ENCODE measurements around the gene METAP1D.

Gene METAP1D

DNA sequence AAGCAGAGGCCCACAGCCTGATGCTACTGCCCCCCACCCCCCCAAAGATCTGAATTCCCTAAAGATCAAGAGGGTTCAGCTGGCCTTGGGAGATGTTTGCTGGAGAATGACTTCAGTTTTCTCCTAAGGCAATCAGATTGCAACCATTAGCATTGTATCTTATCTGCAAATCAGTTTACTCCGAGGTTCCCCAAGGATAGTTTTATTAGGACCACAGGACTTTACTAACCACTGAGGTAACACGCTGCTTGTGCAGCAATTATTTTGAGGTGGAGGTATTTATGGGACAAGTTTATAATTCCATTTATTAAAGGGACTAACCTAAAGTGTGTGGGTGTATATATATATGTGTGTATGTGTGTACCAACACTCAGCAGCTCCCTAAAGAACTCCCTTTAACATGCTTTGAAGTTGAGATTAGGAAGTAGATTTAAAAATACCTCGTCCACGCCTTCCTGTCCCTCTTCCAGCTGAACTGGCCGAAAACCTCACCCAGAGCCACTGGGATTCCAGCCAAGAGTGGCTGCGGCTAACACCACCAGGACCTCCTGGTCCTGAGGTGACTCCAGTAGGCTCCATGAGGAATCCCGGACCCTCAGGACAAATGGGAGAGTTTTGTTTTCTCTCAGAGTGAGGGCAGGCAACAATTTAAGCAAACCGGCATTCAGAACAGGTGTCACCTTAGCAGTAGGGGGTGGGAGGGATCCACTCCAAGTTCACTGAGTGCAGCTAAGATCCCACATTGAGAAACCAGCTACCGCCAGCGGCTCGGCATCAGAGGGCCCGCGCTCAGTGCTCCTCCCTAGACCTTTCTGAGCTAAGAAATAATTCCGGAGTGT is 82.6 kb downstream of the METAP1D start:
- DNase-seq = no peak

DNA sequence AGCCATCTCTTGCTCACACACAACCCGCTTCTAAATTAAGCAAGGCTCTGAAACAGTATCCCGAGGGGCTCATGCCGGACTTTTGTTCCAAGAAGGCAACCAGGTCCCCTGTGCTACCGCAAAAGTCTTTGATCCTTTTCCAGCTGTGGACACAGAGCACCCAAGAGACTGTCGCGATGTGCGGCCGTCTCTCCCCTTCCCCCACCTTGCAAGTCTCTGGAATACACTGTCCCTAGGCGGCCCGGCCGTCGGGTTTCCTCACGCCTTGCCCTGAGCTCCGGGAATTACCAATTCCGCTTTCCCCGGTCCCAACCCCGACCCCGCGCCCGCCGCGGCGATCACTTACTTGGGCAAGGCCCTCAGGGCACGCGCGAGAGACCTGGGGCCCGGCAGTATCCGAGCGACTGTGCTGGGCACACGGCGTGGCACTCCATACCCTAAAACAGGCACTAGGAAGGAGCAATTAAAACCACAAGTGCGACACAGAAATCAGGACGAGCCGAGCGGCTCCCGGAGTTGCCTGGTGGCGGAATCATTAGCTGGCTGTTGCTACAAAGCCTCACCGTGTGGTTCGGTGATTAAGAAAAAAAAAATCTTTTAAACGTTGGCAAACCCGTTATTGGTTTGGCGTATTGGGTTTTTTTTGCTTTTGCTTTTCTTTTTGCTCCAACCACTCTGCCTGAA is 83.3 kb downstream of the METAP1D start:
- DNase-seq = no peak

DNA sequence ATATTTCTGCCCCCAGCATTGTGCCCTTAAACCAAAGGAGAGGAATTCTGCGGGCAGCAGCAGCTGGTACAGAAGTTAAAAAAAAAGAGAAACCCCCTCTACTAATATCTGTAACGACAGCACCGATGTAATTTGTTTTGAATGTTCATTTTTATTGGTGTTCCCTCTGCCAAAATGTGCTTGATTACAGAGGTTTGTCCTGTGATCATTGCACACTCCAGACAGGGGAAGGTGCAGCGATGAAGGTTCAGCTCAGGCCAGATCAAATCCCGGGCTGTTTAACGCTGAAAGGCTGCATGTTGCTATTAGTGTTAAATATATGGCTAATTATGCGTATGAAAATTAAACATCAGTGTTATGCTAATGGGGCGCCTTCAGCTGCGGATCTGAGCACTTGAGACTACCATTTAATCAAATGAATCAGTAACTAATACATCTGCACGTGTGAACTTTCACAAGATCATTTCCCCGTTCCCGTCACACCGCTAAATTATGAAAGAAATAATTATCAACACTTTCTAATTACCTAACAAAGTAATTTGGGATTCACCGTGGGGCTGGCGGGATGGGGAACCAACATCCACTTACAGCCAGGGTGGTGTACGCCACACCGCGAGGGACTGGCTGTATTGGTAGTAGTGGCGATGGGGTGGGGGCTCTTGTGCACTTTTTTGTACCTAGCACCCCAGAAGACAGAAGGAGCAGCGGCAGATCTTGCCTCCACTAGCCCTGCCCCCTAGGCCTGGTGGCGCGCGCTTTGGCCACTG is 84.1 kb downstream of the METAP1D start:
- DNase-seq = no peak

DNA sequence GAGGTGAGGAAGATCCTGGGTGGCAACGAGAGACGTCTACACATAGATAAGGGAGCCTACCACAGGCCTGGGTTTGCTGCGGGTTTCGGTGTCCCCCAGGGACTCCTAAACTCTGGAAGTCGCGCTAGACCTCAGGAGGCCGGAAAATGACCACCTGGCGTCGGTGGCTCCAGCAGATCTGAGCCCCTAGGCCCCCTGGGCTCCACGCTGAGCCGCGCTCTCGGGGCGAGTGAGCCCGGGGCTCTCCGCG is 84.6 kb downstream of the METAP1D start:
- no peak for DNase-seq

DNA sequence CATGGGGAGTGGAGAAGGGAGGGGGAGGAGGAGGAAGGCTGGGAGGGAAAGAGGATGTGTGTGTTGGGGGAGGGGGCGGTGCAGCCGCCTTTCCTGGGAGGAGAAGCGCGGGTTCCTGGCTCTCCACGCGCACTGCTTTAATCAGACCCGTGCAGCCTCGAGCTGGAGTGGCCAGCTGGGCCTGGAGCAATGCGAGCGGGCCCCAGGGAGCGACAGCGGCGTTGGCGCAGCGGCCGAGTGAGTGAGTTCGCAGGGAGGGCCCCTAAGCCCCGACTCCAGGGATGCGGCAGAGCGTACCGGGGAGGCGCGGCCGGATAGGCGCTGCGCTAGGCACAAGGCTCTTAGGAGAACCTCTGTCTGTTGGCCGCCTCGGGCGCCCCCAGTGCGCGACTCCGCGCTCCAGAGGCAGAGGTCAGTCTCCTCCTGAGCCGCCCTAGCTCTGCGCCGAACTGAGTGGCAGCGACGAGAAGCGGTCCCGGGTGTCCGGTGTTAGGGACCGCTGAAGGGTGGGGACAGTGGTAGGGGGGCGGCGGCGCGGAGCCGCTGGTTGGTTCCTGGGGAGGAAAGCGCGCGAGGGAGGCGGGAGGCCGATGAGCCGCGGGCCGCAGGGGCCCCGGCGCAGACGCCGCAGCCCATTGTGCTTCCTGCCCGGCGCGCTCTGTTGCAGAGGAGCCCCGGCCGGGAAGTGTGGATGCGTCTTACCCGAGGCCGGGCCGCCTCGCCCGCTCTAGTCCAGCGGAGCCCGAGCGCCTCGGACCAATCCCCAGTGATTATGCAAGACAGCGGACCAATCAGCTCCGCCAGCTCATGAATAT is 85.1 kb downstream of the METAP1D start:
- peak; percentile 86 for DNase-seq

DNA sequence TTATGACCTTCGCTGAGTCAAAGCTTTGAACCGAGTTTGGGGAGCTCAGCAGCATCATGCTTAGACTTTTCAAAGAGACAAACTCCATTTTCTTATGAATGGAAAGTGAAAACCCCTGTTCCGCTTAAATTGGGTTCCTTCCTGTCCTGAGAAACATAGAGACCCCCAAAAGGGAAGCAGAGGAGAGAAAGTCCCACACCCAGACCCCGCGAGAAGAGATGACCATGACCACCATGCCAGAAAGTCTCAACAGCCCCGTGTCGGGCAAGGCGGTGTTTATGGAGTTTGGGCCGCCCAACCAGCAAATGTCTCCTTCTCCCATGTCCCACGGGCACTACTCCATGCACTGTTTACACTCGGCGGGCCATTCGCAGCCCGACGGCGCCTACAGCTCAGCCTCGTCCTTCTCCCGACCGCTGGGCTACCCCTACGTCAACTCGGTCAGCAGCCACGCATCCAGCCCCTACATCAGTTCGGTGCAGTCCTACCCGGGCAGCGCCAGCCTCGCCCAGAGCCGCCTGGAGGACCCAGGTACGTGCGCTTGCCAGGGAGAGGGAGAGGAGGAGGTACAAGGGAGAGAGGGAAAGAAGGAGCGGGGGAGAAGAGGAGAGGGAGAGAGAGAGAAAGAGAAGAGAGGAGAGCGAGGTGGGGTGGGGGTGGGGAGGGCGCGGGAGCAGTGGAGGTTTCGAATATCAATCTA is 85.9 kb downstream of the METAP1D start, which contains the start of gene DLX1:
DLX1 (plus strand) TSS at position 48 of the 700 bp plus-strand sequence; CDS start at position 219, 171 bp downstream.
- no peak for DNase-seq

DNA sequence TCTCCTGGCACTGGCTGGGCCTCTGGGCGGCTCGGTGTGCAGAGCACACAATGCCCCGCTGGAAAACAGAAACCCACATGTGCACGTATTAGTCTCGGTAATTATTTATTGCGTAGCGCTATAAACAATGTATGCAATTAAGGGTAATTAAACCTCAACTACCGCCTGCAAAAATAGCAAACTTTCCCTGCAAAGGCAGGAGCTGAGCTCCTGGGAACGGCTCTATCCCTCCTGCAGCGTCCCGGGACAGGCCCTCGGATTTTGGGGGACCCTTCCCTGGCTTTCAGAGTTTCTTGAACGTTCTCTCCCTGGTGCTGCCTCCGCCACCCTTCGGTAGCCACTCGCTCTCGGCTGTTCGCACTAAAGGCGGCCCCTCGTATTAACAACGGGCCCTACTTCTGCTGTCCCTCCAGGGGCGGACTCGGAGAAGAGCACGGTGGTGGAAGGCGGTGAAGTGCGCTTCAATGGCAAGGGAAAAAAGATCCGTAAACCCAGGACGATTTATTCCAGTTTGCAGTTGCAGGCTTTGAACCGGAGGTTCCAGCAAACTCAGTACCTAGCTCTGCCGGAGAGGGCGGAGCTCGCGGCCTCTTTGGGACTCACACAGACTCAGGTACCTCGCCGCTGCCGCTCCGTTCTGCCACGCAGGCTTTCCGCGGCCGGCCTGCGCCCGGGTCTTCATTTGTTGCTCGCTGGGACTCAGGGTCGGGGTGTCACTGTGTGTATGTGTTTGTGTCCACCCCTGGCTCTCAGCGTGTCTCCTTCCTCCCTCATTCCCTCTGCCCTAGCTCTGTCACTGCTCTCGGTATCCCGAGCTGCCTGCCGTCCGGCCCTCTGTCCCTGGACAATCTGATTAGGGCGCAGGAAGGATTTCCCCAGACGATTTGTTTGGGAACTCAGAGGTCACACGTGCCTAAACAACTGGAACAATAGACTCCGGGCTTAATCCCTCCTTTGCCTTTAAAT is 86.8 kb downstream of the METAP1D start:
- DNase-seq = no peak

DNA sequence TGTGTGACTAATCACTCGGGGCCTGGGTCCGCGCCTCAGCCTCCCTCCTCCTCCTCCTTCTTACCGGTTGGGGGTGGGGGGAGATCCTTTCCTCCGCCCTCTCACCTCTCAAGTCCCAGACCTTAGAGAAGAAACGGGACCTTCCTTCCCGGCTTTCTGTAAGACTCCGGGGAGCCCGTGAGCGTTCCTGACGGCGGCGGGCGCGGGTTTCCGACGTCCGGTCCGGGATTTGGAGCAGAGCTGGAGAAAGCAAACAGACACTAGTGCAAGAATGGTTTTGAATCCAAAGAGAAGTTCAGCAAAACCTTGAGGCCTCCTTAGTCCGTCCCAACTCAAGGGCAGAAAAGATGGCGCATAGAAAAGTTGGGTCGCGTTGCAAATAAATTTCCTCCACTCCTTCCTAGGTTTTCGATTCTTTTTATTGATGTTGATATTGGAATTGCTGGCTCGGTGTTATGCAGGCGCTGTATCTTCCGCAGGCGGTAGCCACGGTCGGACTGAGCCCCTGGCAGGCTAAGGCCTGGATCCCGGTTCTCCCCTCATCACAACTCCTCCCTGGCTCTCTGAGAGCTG is 87.5 kb downstream of the METAP1D start:
- DNase-seq = no peak

DNA sequence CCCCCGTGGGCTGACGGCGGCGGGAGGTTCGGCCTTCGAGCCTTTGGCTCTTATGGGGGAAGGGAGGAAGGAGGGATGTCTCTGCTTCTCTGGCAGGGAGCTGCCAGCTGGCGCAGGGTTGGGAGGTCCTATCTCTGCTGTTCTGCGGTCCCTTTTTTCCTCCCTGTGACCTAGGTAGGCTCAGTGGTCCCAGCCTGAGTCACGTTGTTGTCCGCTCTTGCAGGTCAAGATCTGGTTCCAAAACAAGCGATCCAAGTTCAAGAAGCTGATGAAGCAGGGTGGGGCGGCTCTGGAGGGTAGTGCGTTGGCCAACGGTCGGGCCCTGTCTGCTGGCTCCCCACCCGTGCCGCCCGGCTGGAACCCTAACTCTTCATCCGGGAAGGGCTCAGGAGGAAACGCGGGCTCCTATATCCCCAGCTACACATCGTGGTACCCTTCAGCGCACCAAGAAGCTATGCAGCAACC is 88.1 kb downstream of the METAP1D start:
- no peak for DNase-seq

DNA sequence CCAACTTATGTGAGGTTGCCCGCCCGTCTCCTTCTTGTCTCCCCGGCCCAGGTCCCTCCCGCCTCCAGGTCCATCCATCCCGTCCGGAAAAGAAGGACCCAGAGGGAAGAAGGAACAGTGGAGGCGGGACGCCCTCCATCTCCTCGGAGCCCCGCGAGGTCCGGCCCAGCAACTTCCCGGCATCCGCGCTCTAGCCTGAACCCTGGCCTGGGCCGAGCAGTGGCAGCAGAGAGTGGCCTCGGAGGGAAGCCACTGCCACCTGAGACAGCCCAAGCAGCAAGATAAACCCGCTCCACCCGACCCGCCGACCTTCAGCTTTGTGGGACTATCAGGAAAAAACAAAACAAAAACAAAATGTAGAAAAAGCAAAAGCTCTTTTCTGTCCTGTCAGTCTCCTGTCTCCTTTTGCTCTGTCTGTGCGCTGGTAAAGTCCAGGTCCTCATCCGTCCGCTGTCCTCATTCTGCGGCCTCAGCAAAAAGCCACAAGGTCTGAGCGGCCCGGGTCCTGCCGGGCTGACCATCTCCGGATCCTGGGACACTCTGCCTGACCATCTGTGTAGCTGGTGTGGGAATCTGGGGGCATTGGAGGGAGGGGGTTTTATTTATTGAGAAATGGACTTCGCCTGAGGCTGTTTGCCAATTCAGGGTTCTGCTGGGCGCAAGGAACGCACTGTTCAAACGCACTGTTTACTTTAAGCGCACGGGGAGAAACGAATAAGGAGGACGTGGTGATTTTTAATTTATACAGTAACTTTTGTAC is 88.7 kb downstream of the METAP1D start:
- DNase-seq = no peak

DNA sequence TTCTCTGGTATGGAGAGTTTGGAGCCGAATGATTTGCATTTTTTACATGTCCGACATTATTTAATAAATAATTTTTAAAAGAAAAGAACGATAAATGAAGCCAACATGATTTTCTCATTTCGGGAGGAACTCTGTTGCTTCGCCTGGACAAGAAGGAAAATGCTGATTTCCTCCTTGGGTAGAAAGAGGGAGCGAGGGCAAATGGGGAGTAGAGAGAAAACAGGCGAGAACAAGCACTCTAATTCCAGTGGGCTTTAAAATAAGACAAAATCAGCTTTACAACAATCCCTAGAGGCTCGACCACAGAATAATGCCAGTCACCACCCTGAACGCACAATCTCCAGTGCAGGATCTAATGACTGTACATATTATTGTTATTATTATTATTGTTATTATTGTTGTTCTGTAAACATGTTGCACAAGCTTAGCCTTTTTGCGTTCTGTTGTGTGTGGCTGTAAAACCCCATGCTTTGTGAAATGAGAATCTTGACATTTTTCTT is 89.3 kb downstream of the METAP1D start:
- DNase-seq = no peak

DNA sequence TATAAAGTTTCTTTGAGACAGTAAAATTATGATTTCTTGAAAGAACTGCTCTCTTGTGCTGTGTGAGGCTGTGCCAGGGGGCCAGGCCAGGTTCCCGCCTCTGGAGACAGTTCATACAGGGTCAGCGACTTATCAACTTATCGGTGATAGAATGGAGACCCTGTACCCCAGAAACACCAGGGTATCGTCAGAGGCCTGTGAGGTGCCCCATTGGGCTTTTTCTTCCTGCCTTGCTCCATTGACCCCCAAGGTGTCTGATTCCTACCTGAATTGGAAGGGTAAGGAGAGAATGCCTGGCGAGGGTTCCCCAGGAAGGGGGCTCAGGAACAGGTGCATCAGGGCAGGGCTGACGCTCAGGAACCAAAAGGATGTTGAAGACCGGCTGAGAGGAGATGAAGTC is 89.9 kb downstream of the METAP1D start:
- DNase-seq = no peak

DNA sequence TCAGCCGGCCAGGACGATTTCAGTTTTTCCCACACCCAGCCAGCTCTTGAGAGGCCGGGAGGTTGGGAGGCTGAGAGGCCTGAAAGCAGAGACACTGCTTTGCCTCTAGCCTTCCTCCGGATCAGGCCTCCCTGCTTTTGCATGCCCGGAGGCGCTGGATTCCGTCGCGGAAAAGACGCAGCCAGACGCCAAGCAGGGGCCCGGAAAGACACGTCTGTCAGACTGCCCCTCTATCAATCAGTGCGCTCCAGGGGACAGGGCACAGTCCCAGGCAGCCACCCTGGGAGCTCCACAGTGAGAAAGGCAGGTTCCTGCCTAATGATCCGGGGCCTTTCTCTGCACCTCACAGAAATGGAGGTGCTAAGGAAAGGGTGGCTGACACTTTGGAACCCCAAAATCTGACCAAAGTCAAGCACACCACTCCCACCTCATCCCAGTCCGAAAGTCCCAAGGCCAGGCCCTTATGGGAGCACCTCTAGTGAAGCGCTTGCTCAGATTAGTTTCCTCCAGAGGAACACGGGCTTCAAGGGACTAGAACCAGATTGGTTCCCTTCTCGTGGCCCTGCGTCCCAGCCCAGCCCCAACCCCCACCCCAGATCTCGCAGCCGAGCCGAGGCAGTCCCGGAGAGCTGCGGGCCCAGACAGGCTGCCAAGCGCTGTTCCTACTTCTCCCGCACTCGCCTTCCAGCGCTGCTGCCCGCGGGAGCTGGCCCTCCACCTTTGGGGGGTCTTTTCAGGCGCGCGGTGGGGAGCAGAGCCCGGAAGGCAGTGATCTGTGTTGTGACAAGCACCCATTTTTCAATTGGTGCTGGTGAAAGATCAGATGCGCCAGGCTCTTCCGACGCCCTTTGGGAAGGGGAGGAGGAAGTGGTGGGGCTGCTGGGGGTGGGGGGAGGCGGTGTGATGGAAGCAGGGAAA is 90.5 kb downstream of the METAP1D start:
- no peak for DNase-seq

DNA sequence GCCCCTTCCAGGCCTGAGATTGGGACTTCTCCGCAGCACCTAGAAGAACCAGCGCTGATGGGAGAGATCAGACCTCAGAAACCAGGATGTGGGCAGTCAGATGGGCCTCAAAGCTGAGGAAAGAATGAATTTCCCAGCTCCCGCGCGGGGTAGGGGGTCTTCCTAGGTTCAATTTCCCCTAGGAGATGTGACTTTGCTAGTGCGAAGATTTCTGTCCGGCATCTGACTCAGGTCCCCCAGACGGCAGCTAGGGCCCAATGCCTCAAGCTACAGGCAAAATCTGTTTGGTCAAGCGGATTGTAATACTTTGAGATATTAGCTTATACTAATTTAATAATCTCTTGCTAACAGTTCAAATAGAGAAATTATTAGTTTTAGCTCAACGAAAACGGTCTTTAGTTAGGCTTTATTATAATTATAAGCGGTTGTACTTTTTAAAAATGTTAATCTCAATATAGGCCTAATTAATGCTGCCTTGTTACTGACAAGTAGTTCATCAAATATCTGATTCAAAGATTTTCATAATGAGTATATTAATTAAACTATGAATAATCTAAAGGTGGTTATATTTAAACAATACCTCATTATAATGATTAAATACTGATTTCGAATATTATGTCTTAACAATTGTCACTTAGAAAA is 91.4 kb downstream of the METAP1D start:
- no peak for DNase-seq

DNA sequence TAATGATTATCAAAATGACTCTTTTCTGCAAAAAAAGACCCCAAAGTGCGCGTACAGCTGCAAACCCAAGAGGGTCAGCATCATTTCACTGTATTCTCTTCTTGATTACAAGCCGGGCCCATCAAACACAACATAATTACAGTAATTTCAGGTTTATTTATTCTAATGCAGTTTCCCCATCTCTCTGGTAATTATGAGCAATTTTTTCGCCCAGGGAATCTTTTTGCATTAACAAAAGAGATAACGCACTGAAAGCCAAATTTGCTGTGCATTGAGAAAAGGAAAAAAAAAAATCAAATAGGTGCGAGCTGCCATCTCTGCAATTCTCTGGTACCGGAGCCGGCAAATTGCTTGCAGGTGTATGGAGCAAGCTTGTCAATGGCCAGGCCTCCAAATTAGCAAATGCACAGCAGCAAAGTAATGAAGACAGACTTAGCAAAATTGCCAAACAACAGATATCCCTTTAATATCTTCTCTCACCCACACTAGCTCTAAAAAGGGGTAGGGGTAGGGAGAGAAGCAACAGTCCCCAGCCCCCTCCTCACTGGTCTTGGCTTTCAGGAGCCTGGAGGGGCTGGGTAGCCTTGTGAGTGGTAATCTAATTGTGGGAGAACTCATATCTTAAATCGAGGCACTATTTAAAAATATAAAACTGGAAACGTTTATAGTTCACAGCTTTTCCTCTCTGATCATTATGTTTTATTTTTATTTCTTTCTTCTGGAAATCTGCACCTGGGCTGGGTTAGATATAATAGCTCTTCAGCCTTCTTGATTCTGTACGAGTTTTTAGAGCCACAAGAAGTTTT is 92.2 kb downstream of the METAP1D start:
- no peak for DNase-seq

DNA sequence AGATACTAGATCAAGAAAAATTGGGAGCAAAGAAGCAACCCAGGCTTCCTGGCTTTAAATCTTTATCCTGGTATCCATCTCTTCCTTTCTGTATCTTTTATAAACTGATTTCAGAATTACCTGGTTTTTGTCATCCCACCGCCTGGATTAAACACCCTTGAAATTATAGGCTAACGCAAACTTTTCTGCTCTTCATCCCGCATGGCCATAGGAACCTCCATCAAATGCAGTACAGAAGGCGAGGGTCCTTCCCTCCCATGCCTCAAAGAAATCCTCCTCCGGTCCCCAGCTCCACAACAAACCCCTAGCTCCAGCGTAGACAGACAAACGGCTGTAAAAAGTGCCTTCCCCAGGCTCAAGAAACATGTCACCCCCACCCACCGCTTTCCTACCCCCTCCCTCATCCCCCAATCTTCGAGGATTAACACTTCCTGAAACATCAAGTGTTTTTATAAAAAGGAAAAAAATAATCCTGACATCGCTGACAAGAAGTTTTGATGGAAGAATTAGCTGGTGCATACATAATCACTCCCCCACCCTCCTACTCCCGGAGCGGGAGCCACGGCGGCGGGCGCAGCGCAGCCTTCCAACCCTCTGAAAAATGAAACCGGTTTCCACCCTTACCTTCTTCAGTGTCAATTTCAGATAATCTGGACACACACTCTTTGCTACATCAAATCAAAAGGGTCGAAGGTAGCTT is 93.1 kb downstream of the METAP1D start:
- DNase-seq = no peak

Data from NCI-H1048 (cell line).